ENCODE measurements around the gene TEX13C. TPM values are rescaled to one million over a fixed set of nuclear protein-coding genes. Genes with fewer than 3 reads are reported as not detected.

Gene TEX13C
- total and polyA plus RNA-seq, 8 donors = not detected

- TF ChIP-seq, protein P1, sequence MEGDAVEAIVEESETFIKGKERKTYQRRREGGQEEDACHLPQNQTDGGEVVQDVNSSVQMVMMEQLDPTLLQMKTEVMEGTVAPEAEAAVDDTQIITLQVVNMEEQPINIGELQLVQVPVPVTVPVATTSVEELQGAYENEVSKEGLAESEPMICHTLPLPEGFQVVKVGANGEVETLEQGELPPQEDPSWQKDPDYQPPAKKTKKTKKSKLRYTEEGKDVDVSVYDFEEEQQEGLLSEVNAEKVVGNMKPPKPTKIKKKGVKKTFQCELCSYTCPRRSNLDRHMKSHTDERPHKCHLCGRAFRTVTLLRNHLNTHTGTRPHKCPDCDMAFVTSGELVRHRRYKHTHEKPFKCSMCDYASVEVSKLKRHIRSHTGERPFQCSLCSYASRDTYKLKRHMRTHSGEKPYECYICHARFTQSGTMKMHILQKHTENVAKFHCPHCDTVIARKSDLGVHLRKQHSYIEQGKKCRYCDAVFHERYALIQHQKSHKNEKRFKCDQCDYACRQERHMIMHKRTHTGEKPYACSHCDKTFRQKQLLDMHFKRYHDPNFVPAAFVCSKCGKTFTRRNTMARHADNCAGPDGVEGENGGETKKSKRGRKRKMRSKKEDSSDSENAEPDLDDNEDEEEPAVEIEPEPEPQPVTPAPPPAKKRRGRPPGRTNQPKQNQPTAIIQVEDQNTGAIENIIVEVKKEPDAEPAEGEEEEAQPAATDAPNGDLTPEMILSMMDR (IDR thresholded peaks at IDR 0.05) = no peak
- no peak for FAIRE-seq
- no peaks in the 10 kb centered on the region for H3K27me3 ChIP-seq
- H3K4me1 ChIP-seq = no peaks in the 10 kb centered on the region
- ATAC-seq = no peak
- DNase-seq = no peak
- H3K9me3 ChIP-seq = no peaks in the 10 kb centered on the region
- WGBS, 2 donors = 42 to 52% methylated on average over 4 of the region's 4 CpGs
- intact Hi-C loops (cut with DNase I) = no loop called here
- no peak overlapping the region for H3K27ac ChIP-seq
- H3K4me3 ChIP-seq = no peak overlapping the region
- H3K36me3 ChIP-seq = no peaks in the 10 kb centered on the region
These were observed 20.8 kb downstream of the TEX13C start for GRCh38 chrX:125340490-125340889.

GRCh38 chrX:125374169-125374568, 54.5 kb downstream of the TEX13C start:
- Histone ChIP-seq H3K27me3 (peaks cover 0 to 7% (median 0%) of the 10 kb centered on the region in 4 donors), H3K27ac (no peak overlapping the region), H3K4me3 (no peak overlapping the region), H3K9me3 (no peaks in the 10 kb centered on the region), H3K36me3 (no peaks in the 10 kb centered on the region), H3K4me1 (no peaks in the 10 kb centered on the region)
- WGBS, 2 donors = 41 to 91% methylated on average over 1 of the region's 1 CpG
- TF ChIP-seq, protein P1 (IDR thresholded peaks at IDR 0.05) = no peak
- ATAC-seq (no peak), DNase-seq (no peak), FAIRE-seq (no peak)
- intact Hi-C loops (cut with DNase I) = no loop called here
